IPS-11a (cell line): ENCODE measurements around the gene KCNS1.
"Not testable (repeated sequence)": the region's sequence is repeated elsewhere in the genome, so short reads cannot be mapped to it uniquely, and the experiment has no call there.

Experiments used
- H3K4me3 ChIP-seq: one replicate; pipeline ENCODE4 v1.5.1; 2013; ENCODE audit warnings: low read depth, low read length, control low read depth

KCNS1 gene, protein sequence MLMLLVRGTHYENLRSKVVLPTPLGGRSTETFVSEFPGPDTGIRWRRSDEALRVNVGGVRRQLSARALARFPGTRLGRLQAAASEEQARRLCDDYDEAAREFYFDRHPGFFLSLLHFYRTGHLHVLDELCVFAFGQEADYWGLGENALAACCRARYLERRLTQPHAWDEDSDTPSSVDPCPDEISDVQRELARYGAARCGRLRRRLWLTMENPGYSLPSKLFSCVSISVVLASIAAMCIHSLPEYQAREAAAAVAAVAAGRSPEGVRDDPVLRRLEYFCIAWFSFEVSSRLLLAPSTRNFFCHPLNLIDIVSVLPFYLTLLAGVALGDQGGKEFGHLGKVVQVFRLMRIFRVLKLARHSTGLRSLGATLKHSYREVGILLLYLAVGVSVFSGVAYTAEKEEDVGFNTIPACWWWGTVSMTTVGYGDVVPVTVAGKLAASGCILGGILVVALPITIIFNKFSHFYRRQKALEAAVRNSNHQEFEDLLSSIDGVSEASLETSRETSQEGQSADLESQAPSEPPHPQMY

DNA sequence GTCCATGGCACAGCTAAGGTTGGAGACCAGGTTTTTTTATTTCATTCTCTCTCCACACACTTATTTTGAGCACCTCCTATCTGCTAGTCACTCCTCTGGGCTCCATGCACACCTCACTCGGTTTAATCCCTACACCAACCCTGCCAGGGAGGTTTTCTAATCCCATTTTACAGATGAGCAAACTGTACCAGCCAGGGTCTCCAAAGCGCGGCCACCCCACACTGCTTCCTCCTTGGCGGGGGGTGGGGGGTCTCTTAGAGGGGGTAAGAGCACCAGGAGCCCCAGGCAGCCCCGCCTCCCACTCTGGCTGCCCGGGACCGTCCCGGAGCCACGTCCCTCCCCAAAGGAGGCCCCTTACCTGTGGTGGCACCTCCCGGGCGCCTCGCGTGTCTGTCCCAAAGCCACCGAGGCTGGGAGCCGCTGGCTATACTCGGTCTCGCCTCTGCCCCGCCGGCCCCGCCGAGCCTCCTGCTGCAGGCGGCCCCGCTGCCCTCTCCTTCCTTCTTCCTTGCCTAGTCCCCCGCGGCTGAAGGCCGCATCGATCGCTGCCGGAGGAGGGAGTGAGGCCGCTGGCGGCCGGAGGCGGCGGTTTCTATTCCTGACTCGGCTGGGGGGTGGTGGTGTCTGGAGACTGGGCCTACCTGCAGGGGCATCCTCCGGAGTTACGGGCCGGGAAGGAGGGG is at the start of gene KCNS1:
Gene KCNS1 (minus strand): TSS at position 565 of the 683 bp plus-strand sequence. CDS start 1,891 bp downstream, outside the sequence.
- H3K4me3 ChIP-seq: no peak within 1 kb of the TSS

DNA sequence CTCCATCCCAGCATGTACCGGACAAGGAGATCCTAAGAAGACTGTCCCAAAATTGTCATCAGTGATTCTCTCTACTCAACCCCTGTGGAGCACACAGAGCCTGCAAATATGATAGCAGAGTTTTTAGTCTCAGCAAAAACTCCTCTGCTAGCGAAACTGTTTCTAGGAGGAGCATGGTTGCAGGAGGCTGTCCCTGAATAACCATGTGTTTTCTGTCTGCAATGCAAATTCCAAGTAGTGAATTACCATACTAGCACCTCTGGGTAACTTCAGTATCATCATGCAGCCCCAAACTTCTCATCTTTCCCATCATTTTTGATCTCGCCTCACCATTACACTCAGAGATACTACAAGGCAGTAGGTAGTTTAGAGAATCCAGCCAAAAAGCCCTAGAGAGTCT is 48.1 kb upstream of the KCNS1 start:
- H3K4me3 ChIP-seq: no peak overlapping the region

DNA sequence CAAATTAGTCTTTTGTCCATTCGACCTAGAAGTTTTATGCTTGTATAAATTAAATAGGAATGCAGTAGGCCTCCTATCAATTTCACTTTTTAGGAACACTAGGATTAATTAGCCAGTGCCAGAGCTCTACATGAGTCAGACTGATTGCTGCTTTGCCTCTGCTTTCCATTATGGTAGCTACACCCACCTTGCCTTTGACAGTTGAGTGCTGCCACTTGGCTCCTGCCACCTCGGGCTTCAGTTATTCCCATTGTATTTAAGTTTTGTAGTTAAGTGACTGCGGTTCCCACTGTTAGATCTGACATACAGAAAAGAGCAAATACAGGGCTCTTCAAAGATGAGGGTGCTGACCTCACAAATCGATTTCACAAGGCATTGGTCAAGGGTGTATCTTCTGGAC is 39.9 kb upstream of the KCNS1 start:
- no peak overlapping the region for H3K4me3 ChIP-seq

DNA sequence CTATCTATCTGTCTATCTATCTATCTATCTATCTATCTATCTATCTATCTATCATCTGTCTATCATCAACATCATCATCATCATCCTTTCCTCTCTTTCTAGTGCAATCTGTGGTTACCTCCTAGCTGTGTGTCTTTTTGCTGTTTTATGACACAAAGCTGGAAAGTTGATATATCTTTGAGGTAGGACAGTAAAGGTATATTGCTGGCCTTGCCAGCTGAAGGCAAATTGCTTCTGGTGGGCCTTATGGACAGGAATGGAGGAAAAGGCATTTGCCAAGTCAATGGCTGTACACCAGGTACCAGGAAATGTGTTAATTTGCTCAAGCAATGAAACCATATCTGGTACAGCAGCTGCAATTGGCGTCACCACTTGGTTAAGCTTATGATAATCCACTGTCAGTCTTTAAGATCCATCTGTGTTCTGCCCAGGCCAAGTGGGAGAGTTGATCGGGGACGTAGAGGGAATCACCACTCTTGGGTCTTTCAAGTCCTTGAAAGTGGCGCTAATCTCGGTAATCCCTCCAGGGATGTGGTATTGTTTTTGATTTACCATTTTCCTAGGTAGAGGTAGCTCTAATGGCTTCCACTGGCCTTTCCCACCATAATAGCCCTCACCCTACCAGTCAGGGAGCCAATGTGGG is 38.9 kb upstream of the KCNS1 start:
- H3K4me3 ChIP-seq: not testable (repeated sequence)

DNA sequence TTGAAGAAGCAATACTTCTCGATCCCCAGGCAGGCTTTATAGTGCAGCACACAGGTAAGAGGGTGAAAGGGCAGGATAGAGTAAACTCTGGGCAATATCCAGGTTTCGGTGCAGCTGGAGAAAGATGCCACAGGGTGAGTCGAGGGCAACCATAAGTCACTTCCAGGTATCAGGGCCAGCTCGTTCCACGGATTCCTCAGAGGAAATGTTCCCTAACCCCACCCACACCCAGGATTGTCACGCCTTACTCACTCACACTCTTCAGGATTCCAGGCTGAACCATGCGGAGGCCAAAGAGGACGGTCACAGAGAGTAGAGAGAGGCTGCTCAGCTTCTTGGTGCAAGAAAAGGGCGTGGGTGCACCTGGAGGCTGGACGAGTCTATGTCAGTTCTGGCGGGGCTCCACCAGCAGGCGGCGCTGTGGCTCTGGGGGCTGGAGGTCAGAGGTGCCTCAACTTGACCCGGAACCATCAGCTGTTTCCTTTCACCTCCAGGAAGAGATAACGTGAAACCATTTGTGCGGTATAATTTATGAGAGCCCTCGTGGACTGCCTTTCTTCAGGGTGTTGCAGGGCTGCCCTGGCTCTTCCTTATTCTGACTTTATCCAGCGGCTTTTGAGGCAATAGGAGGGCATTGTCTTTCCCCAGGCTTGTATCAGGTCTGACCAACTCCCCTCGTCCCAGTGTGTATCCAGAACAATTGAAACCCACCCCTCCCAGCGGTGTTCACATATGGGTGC is 37.8 kb upstream of the KCNS1 start:
- H3K4me3 ChIP-seq: no peak overlapping the region

DNA sequence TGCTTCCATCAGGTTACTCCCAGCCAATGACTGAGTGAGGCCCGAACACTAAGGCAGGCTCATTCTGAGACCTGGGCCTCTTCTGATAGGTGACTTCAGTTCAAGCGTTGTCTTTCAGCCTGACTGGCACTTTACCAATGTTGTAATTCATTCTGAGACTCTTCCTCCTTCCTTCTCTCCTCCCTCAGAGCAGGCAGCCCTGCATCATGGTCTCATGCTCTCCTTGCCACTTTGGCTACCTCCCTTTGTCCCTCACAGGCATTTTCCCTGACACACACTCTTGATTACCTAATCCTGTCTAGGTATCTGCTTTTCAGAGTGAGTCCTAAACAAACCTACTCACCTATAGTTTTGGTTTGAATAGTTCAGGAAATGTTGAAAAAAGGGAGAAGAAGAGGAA is 36.0 kb upstream of the KCNS1 start:
- no peak overlapping the region for H3K4me3 ChIP-seq

DNA sequence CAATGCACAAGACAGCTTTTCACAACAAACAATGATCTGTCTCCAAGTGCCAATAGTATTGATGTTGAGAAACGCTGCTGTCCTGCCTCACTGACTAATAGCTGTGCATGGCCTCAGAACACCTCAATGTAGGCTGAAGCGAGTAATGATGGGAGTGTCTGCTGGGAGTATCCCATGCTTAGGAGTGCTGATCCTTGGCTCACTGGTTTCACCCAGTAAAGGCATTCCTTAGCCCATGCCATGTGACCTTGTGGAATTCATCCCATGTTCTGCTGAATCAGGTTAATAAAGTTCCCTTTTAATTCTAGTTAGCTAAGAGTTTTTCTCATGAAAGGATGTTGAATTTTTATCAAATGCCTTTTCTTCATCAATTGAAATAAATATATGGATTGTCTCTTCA is 27.2 kb upstream of the KCNS1 start:
- H3K4me3 ChIP-seq: no peak overlapping the region

DNA sequence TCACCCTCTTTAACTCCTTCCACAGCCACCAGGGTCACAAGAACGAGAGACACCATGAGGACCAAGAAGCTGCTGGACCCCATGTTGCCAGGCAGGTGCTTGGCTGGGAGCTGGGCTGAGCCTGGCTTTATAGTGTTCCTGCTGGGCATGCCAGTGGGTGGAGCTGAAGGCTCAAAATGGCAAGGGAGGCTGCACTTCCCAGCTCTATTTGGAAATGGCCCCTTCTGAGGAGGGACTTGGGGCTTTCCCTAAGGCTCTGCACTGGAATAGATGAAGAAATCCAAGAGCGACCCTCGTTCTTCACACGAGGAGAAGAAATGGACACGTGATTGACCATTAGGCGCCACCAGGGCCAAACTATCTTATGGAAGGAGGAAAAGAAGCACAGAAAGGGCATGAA is 23.4 kb upstream of the KCNS1 start, which contains the start of gene WFDC12:
Gene WFDC12 (minus strand): TSS at position 101 of the 400 bp plus-strand sequence. CDS start 18 bp downstream, at position 83.
- no peak within 1 kb of the TSS for H3K4me3 ChIP-seq

DNA sequence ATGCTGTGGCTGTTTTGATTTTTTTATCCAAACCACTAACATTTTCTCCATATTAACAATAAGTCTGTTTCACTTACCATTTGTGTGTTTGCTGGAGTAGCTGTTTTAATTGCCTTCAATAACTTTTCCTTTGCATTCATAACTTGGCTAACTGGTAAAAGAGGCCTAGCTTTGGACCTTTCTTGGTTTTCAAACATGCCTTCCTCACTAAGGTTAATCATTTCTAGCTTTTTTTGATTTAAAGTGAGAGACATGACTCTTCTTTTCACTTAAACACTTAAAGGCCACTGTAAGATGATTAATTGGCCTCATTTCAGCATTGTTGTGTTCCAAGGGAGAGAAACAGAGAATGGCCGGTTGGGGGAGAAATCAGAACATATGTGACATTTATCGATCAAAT is 20.5 kb upstream of the KCNS1 start:
- no peak overlapping the region for H3K4me3 ChIP-seq

DNA sequence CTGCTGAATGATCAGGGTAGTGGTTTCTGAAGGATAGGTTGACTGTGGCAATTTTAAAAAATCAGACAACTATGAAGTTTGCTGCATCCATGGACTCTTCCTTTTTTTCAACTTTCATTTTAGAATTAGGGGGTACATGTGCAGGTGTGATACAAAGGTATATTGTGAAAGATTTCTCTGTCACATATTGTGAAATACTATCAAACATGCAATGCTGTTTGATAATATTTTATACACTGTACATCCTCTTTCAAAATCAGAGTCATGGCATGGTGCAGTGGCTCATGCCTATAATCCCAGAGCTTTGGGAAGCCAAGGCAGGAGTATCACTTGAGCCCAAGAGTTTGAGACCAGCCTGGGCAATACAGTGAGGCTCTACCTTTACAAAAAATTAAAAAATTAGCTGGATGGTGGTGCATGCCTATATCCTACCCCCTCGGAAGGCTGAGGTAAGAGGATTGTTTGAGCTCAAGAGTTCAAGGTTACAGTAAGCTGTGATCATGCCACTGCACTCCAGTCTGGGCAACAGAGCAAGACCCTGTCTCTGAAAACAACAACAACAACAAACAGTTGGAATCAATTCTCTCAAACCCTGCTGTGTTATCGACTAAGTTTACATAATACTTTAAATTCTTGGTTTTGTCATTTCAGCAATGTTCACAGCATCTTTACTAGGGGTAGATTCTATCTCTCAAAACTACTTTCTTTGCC is 18.8 kb upstream of the KCNS1 start:
- no peak overlapping the region for H3K4me3 ChIP-seq

DNA sequence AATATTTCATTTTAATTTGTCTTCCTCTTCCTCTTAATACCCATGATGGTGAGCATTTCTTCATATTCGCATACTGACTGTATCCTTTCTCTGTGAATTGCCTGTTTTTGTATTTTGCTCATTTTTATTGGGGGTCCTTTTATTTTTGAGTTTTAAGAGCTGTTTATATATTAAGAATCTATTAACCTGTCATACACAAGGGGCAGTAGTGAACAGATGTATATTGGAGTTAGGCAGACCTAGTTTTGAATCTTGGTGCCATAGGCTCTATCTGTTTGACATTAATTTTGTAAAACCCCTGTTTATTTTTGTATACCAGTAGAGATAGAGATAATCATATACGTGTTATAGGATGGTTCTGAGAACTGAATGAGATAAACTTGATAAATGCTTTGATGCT is 17.1 kb upstream of the KCNS1 start:
- H3K4me3 ChIP-seq: no peak overlapping the region

DNA sequence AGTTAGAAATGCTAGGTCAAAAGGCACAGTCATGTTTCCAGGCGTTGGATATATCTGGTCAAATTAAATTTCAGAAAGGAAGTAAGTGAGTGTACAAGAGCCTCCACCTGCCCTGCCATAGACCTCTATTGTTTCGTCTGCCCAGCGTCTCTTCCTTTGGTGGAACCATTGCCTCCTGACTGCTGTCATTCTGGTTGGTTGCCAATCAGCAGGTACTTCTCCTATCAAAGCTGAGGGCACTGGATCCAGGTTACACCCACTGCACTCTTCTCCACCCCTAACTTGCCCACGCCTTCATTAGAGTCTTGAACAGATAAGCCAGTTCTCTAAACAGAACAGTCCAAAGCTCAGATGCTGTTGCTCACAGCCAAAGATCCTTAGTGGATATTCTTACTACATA is 16.7 kb upstream of the KCNS1 start:
- H3K4me3 ChIP-seq: no peak overlapping the region

DNA sequence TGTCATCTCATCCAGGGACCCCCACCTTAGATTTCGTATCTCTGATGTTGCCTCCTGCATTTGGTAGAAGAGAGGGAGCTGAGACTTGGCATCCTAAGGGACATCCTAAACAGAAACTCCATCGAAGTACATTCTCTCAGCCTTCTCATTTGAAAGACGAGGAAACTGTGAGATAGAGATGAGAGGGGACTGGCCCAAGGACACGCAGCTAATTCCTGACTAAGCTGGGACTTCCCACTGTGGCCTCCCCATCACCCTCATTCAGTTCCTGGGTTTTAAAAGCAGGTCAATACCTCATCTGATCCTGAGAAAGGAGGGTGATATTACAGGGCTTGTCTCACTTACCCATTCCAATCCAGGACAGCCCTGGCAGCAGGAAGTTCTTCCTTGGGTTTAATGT is 14.9 kb upstream of the KCNS1 start:
- no peak overlapping the region for H3K4me3 ChIP-seq

DNA sequence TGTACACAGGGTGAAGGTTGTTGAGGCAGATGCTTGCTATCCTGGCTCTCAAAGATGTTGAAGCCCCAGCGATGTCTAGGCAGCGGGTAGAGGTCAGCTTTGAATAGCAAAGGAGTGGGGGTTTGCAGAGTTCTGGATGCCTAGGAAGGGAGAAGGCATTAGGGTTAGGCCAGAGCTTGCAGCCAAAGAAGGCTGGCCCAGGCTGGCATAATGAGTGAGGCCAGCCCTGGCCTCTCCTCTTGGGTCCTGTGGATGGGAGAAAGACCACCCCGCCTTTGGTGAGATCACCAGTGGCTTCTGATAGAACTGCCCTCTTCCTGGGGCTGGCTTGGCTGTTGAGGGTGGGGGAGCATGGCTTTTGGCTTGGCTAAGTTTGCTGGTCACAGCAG is 14.5 kb upstream of the KCNS1 start:
- no peak overlapping the region for H3K4me3 ChIP-seq

DNA sequence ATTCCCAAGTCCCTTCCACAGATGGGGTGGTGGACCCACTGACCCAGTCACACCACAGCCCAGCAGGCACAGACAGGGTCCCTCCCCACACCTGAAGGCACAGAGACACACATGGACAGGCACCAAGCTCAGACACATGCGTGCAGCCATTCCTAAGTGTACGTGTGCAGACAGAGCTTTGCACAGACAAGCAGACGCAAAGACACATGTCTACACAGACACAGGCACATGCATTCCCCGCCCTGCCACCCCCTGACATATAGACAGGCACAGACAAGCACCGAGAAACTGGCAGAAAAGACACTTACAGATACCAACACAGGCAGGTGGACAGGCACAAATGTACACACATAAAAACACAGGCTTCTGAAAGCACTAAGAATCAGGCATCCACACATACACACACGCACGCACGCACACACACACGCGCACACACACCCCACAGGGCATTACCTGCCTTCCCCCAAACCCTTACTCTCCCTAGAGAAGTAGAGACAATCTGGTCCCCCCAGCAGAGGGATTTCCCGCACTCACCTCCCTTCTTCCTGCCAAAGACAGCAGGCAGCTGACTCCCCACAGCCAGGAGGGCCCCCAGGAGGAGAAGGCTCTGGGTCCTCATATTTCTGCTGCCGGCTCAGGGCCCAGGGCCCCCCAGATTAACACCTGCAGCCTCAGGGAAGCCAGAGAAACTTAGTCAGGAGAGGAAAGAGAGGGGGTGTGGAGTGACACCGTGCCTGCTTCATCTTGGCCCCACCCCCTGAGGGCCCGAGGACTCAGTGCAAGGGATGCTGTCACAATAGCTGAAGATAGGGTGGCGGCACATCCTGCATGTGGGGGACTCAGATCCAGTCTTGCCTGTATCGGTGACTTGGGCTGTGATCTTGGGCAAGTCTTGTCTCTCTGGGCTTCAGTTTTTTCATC is 13.8 kb upstream of the KCNS1 start, which contains the start of gene WFDC5:
Gene WFDC5 (minus strand): TSS at position 710 of the 921 bp plus-strand sequence. CDS start 91 bp downstream, at position 619.
- H3K4me3 ChIP-seq: no peak within 1 kb of the TSS

DNA sequence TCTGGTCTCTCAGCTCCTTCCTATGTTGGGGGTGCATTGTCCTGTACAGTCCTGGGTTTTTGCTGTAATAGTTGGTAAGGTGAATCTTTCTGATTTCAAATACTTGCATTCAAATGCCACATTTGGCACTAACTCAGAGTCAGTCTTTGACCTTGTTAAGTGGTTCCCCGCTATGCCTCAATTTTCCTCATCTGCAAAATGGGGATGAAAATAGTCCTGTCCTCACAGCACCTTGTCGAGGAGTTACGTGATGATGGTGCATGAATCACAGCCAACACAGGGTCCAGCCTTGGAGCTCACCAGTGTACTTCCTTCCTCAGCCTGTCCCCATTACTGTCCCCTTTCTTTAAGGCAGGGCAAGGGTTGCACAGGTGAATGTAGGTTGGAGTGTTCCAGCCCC is 12.9 kb upstream of the KCNS1 start:
- no peak overlapping the region for H3K4me3 ChIP-seq

DNA sequence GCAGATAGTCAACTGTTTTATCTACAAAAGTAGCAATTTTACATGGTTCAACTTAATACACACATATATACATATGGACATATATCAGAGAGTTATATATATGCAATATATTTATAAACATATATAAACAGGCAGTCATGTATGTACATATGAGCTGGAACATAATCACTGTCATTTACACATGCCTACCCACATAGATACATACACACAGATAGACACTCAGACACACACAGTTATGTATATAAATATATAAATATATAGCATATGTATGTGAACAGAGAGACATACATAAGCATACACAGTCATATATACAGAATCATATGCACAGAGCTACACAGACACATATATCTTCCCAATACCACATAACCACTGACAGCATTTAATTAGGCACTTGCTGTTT is 11.8 kb upstream of the KCNS1 start:
- H3K4me3 ChIP-seq: no peak overlapping the region

DNA sequence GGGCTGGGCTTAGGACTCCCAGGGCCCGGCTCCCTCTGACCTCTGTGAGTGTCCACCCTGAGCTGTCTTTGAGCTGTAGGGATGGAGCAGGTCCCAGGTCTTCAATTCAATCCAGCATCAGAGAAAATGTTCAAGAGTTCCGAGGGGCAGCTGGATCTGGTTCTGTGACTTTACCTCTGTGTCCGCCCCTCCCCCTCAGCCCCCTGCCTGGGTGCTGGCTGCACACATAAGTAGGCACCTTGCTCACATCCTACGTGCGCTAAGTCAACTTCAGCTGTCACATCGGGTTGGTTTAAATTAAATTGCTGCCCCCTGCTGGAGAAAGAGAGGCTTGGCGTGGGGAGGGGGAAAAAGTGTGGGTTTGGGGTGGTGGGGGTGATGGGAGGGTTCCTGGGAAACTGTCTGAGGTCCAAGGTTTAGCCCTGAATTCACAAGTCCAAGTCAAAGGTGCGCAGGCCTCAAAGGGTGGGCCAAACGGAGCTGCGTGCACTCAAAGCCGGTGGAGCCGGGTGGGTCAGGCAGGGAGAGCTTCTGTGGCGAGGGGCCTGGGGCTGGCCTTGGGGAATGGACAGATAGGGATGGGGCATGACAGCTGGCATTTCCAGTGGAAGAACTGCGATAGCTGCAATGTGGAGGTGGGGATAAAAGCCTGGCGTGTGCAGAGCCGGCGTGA is 11.0 kb upstream of the KCNS1 start:
- H3K4me3 ChIP-seq: no peak overlapping the region

DNA sequence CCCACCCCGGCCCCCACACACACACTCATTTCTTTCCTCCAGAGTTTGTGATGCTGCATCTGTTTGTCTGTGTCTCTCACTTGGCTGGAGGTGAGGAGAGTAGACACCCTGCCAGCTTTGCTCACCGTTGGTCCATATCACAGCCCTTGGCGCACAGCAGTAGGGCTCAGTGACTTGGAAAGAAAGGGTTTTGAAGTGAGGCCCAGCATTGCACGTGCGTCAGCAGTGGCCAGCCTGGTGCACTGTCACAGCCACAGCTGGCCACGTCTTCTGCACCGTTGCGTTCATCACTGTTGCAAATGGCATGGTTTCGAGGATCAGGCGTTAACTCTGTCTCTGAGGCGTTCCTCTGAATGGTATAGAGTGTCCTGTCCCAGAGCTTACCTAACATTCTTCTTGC is 10.4 kb upstream of the KCNS1 start:
- no peak overlapping the region for H3K4me3 ChIP-seq
